GM04503 (cell line): ENCODE measurements around the gene LYZ.
"Not testable (repeated sequence)": the region's sequence is repeated elsewhere in the genome, so short reads cannot be mapped to it uniquely, and the experiment has no call there.

ENCODE experiments used
- DNase-seq: peaks from one replicate; pipeline ENCODE4 v3.0.0-alpha.2; 2012; ENCODE audit warnings: low read depth

Gene LYZ

GRCh38 chr12:69348162-69348938 is at the start of gene LYZ:
LYZ (plus strand) TSS chr12:69348381; CDS start chr12:69348409, 28 bp downstream.
- DNase-seq: no peak

- no peak for DNase-seq
Observed at GRCh38 chr12:69298947-69299346, 49.2 kb upstream of the LYZ start.

- DNase-seq: no peak
Observed at GRCh38 chr12:69304284-69304683, 43.9 kb upstream of the LYZ start.

- no peak for DNase-seq
Observed at GRCh38 chr12:69309461-69309860, 38.7 kb upstream of the LYZ start.

GRCh38 chr12:69313209-69313608 is 35.0 kb upstream of the LYZ start:
- no peak for DNase-seq

GRCh38 chr12:69316784-69317183 is 31.4 kb upstream of the LYZ start:
- DNase-seq: not testable (repeated sequence)

GRCh38 chr12:69317233-69317632 is 30.9 kb upstream of the LYZ start:
- not testable (repeated sequence) for DNase-seq

GRCh38 chr12:69318225-69318624 is 30.0 kb upstream of the LYZ start:
- DNase-seq: no peak

- DNase-seq: no peak
Observed at GRCh38 chr12:69321351-69321750, 26.8 kb upstream of the LYZ start.

- no peak for DNase-seq
Observed at GRCh38 chr12:69324797-69325466, 23.2 kb upstream of the LYZ start.

- no peak for DNase-seq
Observed at GRCh38 chr12:69328426-69328825, 19.8 kb upstream of the LYZ start.

GRCh38 chr12:69329669-69330428 is 18.3 kb upstream of the LYZ start:
- no peak for DNase-seq

- DNase-seq: no peak
Observed at GRCh38 chr12:69330475-69331473, 17.4 kb upstream of the LYZ start.

GRCh38 chr12:69331519-69331908 is 16.7 kb upstream of the LYZ start:
- DNase-seq: no peak

GRCh38 chr12:69331909-69332684 is 16.1 kb upstream of the LYZ start:
- DNase-seq: no peak

GRCh38 chr12:69332815-69333358 is 15.3 kb upstream of the LYZ start:
- no peak for DNase-seq

GRCh38 chr12:69334158-69334557 is 14.0 kb upstream of the LYZ start:
- no peak for DNase-seq

GRCh38 chr12:69337311-69338090 is 10.7 kb upstream of the LYZ start:
- no peak for DNase-seq

- no peak for DNase-seq
Observed at GRCh38 chr12:69338120-69338859, 9.9 kb upstream of the LYZ start.
